Activated CD4-positive, alpha-beta T cell treated with anti-CD3 and anti-CD28 coated beads for 4 hours (primary cell): ENCODE data around the gene PPM1M.

ENCODE experiments used
- DNase-seq, 2 donors: peaks; one replicate each; pipeline ENCODE4 v3.0.0-alpha.2; 2020

The PPM1M gene

DNA sequence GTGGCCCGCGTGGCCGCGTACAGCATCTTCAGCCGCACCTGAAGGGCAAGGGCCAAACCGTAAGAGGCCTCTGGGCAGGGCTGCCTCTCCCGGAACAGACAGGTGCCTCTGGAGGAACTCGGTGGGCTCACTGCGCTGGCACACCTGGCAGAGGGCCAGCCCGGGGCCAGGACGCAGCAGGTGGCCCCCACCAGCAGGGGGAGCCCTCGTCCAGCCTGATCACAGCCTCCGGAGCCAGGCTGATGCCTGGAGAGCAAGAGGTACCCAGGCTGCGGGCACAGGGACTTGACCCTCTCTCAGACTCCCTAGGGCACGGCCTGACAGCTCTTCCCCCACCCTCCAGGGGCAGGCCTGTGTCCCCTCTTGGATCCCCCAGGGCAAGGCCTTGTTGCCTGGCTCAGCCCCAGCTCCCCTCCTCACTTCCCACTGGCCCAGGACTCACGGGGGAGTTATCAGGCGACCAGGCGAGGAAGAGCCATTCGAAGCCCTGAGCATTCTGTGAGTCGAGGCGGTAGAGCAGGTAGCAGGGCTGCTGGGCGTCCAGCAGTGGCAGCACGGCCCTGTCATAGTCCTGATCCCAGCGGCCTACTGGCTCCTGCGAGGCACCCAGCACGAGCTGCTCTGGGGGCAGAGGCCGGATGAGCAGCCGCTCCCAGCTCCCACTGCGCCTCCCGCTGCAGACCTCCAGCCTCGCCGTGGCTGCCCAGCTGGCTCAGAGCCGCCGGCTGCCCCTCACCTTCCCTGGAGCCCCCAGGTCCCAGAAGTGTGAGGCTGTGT lies 13.9 kb upstream of the PPM1M start:
- peak; percentile 90 to 93 for DNase-seq

DNA sequence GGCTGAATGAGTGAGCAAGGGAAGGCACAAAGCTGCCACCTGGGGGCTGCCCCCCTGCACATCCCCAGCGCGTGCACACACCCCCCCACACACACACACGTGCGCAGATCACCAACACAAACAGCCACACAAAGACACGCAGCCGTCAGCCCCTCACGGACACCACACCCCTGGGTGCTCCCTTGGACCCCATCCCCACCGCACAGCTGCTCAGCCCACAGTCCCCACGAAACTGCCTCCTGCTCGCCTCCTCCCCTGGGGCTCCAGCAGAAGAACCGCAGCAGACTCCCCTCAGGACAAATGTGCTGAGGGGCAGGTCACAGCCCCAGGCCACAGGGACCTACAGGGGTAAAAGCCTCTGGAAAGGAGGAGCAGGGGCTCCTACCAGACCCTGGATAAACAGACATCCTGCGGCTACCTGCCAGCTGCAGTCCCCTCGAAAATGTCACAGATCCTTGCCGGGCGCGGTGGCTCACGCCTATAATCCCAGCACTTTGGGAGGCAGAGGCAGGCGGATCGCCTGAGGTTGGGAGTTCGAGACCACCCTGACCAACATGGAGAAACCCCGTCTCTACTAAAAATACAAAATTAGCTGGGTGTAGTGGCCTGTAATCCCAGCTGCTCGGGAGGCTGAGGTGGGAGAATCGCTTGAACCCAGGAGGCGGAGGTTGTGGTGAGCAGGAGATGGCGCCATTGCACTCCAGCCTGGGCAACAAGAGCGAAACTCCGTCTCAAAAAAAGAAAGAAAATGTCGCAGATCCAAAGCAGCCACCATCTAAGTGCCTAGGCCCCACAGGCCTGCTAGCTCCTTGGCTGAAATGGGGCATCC lies 13.1 kb upstream of the PPM1M start:
- no peak for DNase-seq

DNA sequence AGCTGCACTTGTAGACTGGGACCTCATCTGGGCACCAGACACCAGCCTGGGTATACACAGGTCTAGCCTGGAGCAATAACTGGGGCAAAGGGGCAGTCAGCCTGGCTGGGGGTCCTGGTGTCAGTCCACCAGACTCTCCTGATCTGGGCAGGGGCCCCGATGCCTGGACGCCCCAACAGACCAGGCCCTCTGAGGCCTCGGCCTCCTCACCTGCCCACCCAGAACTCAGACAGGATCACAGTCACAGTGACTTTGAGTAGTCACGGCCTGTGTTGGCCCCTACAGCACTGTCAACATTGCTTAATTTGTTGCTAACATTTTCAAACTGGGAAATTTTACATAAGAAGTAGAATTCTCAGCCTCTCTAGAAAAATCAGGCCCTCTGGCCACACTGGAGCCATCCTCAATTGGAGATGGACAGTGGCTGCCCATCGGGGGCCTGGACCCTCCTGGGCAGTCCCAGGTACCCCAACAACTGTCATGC lies 12.4 kb upstream of the PPM1M start:
- DNase-seq: no peak

DNA sequence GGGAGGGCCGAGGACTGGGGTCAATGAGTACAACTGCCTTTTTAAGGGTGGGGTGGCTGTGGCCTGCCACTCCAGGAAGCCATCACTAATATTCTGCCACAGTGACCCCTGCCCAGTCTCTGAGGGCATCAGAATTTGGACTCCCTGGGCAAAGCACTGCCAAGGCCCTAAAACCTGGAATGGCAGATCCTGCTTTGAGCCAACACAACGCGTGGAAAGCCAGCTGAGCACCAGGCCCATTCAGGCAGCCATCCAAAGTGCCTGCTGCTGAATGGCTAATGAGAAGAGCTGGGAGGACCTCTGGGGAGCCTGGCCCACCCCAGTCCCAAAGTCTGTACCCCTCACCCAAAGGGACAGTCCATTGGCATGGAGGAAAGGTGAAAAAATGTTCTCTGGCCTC lies 11.6 kb upstream of the PPM1M start:
- DNase-seq: no peak

DNA sequence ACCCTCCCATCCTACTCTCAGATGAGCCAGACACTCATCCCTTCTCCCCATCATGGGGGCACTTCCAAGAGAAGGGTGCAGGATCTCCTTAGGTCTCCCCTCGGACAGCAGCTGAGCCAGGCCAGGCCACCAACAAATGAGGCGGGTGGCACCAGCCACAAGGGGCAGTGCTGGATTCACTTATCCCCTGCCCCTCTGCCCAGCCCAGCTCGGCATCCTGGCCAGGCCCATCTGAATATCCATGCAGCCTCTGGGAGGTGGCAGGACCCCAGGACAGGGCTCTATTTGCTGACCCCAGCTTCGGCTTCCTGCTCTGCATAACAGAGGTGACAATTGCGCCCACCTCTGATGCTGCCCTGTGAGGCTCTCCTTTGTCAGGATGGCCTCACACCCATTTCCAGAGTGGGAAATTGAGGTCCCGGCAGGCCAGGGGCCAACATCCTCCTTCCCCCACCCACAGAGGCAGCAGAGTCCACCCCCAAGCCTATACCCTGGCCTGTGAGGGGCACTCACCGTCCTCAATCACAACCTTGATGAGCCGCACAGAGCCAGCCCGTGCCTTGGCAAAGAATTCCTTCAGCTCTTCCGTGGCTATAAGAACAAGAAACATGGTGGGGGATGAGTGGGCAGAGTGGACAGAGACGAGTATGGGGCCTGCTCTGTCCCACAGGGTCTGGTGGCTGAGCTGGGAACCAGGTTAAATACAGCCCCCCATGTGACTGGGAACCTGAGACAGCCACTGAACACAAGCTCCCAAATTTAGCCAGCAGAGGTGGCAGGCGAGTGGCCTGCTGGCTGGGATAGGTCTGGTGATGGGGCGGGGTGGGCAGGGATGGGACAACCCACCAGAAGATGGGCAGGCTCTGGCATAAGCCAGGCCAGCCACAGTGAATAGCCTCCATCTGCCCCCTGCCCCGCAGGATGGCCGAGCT lies 10.8 kb upstream of the PPM1M start:
- no peak for DNase-seq

DNA sequence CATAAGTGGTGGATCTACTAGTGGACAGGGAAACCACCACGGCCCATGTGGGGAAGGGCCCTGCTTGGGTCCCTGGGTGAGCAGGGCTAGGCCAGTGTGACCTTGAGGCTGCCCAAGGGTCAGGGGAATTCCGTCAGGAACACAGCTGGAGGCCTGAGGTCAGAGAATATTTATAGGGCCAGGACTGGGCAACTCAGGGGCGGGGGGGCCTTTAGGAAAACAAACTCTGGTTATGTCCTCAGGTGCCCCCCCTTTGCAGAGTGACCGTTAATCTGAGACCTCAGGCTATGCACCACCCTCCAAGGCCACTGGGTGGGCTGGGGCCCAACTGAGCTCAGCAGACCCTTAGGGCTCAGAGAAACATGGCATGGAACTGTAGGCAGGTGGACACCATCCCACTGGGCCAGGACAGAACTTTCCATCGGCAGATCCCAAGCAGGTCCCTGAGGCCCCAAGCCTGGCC lies 9.1 kb upstream of the PPM1M start:
- DNase-seq: no peak

DNA sequence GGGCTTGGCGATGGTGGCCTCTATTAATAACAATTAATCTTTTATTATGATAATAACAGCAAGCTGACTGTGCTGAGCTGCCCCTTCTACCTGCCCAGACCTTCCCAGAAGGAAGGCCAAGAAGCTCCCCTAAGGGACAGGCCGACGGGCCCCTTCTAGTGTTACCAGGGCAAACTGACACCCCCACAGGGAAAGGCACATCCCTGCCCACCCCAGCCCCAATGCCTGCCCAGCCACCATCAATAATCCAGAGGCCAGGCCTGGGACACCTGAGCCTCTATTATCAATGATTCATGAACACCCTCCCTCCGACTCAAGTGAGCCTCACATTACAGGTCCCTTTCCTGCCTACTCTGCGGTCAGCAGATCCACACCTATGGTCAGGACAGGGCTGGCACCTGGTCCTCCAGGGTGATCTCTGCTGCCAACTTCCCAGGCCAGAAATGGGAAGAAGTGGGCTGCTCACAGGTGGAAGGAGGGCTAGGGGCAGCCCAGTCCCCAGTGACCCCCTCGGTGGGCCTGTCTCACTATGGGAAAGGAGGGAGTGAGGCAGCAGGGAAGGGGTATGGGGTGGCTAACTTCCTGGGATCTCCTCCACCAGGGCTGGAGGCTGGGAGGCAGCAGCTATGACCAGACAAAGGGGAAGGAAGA lies 8.4 kb upstream of the PPM1M start:
- DNase-seq: no peak

DNA sequence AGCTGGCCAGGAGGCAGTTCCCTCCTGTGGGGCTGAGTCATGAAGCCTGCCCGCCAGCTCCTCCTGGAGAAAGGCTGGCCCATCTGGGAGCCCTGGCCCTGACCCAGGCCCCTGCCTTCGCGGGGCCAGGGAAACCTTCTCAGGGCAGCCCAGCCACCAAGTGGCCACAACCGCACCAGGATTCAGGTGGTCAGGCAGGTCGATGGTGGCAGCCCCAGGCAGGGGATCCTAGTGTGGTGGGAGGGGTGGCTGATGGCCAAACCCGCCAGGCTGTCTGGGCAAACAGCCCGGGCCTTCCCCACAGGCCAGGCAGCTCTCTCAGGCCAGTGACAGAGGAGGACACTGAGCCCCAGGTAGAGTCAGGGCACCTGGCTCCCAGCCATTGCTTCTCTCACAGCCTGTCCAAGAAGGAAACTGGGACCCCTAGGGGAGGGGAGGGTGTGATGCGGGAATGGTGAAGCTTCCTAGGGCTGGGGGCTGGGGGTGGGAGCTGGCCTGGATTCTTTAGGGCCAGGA lies 7.8 kb upstream of the PPM1M start:
- no peak for DNase-seq

DNA sequence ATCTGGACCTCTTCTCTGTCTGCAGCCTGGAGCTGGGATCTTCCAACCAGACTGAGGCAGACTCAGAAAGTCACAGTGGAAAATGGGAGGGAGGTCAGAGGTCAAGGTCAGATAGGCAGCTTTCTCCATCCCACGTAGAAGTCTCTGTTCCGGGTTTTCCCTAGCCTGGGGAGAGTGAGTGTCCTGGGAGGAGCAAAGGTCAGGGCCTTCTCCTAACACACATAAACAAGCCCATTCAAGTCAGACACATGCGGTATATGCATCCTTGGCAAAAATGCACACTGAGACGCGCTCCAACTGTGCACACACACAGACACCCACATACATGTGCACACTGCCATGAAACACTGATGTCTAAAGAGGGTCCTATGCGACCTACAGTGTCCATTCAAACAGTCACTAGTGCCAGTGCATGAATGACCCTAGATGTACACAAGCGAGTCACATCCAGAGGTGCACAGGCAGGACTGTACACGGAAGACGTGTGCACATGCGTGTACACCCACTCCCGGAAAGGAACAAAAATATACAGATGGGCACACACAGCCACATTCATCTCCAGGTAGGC lies 7.3 kb upstream of the PPM1M start:
- DNase-seq: no peak

DNA sequence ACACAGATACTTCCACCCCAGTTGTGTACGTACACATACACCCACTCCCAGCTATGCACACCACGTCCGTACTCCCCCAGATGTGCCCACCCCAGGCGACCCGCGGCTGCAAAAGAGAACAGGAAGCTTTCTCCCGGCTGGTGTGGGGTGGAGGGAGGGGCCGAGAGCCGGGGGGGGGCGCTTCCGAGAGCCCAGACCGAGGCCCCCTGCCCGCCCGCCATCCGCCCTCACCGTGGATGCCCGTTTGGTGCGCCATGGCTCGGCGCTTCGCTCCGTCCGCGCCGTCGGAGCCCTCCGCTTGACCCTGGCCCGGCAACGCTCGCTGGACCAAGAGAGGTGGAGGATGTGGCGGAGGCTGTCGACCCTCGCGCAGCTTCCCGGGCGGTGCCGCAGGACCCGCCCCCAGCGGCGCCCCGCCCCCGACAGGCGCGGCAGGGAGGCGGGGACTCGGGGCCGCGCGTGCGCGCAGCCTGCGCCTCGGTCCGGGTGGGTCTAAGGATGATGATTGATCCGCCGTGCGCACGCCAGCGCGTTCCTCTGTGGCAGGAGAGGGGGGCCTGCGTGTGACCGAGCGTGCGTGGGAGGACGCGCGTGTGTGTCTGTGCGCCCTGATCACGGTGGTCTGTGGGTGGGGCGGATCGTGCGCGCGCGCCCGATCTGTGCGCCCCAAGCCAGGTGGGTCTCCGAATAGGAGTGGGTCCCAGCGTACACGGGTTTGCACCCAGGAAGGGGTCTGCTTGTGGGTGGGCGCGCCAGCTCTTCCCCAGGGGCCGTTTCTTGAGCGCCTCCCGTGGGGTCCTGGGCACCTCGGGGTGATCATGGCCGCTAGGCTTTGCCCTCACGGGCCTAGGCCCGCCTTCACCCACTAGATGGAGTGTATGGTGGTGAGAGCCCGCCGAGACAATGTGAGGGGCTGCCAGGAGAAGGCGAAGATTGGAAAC lies 6.5 kb upstream of the PPM1M start, which contains the start of gene TWF2:
TWF2 (minus strand) TSS at position 398 of the 941 bp plus-strand sequence; CDS start at position 256, 142 bp downstream.
- peak; percentile 88 to 94 for DNase-seq

DNA sequence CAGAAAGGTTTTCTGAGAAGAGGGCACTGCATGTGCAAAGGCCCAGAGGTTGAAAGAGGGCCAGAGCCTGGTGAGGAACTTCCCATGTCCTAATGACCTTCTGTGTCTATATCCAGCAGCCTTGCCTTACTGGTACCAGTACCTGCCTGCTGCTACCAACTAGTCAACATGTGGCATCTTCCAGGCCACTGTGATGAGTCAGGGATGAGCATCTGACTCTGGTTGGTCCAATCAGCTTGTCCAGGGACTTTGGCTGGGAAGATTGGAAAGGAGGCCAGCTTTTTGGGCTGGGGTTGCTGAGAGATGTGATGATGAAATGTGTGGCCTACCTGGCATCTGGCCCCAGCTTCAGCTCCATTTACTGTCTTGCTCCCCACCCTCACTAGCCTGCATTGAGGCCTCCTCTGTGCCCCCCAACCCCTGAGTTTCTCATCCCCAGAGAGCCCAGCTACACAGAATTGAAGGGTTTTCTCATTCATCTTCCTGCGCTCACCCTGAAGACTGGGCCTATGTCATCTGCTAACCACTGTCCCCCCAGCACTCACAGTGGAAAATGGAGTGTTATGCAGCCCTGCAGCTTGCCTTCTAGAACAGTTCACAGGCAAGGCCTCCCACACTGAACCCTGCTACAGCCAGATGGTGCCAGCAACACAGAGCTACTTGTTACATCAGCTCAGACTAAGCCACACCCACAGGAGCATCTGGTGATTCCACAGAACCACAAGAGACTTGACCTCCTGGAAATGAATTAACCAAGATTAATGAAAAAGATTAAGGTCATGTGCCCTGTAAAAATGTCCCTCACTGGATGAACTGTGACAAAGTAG lies 5.3 kb upstream of the PPM1M start:
- peak; percentile 68 to 75 for DNase-seq

DNA sequence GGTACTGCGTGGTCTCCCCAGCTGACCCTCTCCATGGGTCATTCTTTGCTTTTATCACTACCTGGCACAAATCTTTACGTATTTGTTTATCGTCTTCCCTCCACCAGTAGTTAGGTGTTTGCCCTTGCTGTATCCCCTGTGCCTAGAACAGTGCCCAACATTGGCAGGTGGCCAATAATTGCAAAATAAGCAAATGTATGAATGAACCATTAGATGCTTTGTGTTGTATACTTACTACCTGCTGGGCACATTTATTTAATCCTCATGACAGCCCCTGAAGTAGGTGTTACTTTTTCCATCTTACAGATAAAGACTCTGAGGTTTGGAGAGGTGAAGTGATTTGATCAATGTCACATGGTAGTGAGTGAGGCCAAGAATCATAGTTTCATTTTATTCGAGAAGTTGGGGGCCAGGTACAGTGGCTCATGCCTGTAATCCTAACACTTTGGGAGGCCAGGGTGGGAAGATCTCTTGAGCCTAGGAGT lies 4.6 kb upstream of the PPM1M start:
- DNase-seq: no peak

DNA sequence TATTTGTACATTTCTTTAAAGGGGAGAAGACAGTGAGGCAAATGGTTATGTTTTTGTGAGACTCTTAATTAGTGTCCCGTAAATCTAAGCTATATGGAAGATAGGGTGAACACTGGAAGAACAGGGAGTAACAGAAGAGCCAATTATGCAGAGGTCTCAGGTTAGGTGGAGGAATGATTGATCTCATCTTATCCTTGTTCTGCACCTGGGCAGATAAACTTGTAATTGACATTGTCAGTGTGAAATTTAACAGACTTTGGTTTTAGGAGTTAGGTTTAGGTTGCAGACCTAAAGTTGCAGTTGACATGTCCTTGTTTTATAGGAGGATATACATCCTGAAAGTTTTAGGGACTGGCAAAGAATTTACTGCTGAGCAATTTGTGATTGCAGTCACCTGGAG lies 3.5 kb upstream of the PPM1M start:
- no peak for DNase-seq

DNA sequence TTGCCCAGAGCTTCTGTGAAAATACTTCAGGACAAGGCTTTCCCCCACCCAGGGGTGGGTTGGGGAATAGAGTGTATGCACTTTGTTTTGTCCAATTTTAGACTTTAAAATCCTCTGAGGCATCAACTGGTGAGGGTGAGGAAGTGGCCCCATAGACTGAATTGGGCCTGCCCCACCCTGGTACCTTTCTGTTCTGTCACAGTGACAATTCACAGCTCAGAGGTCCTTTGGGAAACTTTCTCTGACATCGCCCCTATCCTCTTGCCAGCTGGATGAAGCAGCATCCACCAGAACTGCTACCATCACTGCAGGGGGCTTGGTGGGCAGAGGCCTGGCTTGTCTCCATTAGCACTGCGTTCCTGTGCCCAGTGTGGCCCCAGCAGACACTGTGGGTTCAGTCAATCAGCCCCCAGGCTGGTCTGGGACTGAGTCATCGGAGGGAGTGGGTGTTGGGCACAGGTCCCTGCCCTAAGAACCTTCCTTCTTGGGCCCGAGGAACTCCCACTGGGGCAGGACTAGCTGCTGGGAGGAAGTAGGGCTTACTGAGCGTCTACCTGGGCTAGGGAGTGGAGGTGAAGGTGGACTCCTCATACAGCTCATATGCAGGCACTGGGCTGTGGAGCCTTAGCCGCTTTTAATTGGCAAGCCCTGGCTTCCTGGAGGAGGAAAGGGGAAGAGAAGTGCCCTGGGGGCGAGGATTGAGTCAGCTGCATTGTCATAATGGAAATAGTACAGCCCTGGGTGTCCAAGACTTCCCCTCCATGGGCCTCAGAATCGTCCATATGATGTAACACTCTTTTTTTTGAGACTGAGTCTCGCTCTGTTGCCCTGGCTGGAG lies 1.5 kb upstream of the PPM1M start:
- peak; percentile 43 to 46 for DNase-seq

DNA sequence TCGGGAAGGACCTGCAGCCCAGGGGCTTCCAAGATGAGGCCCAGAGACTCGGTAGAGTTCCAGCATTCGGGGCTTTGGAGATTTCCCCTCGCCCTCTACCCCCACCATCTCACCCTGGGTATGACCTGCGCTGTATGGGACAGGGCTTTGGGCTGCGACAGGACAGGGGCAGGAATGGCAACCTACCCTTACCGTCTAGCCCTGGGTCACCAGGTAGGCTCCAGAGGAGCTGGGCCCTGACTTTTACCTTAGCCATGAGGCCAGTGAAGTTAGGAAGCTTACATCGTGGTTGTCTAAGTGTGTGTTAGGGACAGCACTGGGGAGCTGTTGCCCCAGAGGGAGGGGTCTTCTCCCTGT lies 683 bp downstream of the PPM1M start:
- no peak for DNase-seq

DNA sequence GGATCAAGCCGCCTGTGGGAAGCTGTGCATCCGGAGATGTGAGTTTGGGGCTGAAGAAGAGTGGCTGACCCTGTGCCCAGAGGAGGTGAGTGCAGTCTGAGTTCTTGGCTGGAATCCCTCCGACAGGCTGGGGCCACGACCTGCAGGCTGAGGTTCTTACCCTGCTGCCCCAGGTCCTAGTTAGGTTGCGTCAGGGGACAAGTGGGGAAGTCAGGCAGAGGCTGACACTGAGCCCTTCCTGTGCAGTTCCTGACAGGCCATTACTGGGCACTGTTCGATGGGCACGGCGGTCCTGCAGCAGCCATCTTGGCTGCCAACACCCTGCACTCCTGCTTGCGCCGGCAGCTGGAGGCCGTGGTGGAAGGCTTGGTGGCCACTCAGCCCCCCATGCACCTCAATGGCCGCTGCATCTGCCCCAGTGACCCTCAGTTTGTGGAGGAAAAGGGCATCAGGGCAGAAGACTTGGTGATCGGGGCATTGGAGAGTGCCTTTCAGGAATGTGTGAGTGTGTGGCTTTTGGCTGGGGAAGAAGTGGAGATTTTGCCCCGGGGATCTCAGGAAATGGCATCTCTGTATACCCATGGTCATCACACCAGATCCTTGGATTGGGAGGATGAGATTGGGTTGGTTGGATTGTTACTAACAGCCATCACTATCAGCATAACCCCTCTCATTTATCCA lies 1.3 kb downstream of the PPM1M start:
- no peak for DNase-seq

DNA sequence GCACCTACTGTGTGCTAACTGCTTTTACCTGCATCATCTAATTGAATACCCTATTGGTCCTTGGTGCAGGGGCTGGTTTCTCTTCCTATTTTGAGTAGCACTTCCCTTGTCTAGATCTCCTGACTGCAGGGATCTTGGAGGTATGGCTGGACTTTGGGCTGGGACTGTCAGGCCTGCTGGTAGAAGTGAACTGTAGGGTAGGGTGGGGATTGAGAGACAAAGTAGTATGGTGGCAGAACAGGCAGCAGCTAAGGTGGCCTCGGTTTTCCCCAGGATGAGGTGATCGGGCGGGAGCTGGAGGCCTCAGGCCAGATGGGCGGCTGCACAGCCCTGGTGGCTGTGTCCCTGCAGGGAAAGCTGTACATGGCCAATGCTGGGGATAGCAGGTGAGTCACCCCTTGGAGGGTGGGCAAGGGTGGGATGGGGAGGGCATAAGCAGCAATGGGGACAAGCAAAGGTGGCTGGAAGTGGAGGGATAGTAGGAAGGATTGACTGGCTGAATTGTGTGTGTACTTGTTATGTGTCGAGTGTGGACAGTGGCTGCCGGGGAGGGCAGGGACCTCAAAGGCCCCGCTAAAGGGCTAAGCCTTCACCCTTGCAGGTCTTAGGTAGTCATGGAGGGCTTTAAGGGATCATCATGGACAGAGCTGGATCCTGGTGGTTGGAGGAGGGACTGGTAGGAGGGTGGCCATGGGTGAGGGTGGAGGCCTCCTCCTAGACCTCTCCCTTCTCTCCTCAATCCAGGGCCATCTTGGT lies 2.0 kb downstream of the PPM1M start:
- DNase-seq: no peak
